ENCODE data around the gene CCNH. TPM values are rescaled to one million over a fixed set of nuclear protein-coding genes. Genes with fewer than 3 reads are reported as not detected.

Gene CCNH
- total and polyA plus RNA-seq, 2 of the 4 experiments (the other 2 are of a cell fraction): 37.4 to 100 TPM

DNA sequence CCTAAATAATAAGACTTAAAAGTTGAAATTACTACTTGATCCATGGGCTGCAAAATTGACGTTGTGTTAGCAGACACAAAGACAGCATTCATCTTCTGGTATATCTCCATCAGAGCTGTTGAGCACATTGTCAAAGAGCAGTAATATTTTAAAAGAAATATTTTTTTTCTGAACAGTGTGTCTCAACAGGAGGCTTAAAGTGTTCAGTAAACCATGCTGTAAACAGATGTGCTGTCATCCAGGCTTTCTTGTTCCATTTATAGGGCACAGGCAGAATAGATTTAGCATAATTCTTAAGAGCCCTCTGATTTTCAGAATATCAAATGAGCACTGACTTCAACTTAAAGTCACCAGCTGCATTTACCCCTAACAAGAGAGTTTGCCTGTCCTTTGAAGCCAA lies 29.7 kb upstream of the CCNH start:
- dilution Hi-C loops (cut with HindIII; ENCODE audit: low sequenced_read_pairs, unreplicated experiment): no loop called here
- BruUV-seq (replicated peaks): no TSS peak
- Histone ChIP-seq H3K23ac (ENCODE audit: low read depth, low read length) (no peak overlapping the region), H2BK20ac (ENCODE audit: low read depth, low read length) (no peak overlapping the region), H2AK9ac (replicated peaks; ENCODE audit: low read depth, low read length, poor library complexity) (no peak overlapping the region), H3K18ac (ENCODE audit: low read depth, low read length) (no peak overlapping the region), H3K79me1 (ENCODE audit: low read depth in 1 of 2, low read length in 2 of 2) (no peaks in the 10 kb centered on the region), H3K9me3 (ENCODE audit: control insufficient read depth, insufficient read depth, low read length) (no peaks in the 10 kb centered on the region), H3K27ac (ENCODE audit: insufficient read depth, low read length) (no peak overlapping the region), H4K8ac (ENCODE audit: low read depth in 2 of 2, low read length in 2 of 2) (no peak overlapping the region), H4K20me1 (ENCODE audit: insufficient read depth, low read length) (no peaks in the 10 kb centered on the region), H3K4me3 (ENCODE audit: insufficient read depth, low read depth, low read length) (no peak overlapping the region), H3K27me3 (ENCODE audit: control insufficient read depth, insufficient read depth, low read length) (no peaks in the 10 kb centered on the region), H2AK5ac (ENCODE audit: low read depth, low read length) (no peak overlapping the region), H3K4me2 (ENCODE audit: low read depth, low read length) (no peak overlapping the region), H2BK5ac (ENCODE audit: low read depth, low read length, poor library complexity, severe bottlenecking) (no peak overlapping the region), H3K36me3 (ENCODE audit: control insufficient read depth, insufficient read depth, low read length) (no peaks in the 10 kb centered on the region), H2BK15ac (ENCODE audit: low read depth, low read length) (no peak overlapping the region), H3K9me1 (ENCODE audit: insufficient read depth, low read length) (no peaks in the 10 kb centered on the region), H3K56ac (ENCODE audit: extremely low read depth, insufficient read depth, low read length) (no peak overlapping the region), H4K91ac (ENCODE audit: insufficient read depth, low read depth, low read length) (no peak overlapping the region), H2BK120ac (ENCODE audit: low read depth, low read length) (no peak overlapping the region), H3K4ac (ENCODE audit: low read depth, low read length) (no peak overlapping the region), H2AFZ (replicated peaks; ENCODE audit: low read length, poor library complexity) (no peak overlapping the region), H3K14ac (replicated peaks; ENCODE audit: low read depth, low read length) (no peak overlapping the region), H3K4me1 (ENCODE audit: control insufficient read depth, insufficient read depth, low read length) (no peaks in the 10 kb centered on the region), H4K5ac (ENCODE audit: low read depth, low read length) (no peak overlapping the region), H3K9ac (ENCODE audit: low read depth, low read length) (no peak overlapping the region)
- POLR2A ChIA-PET (ENCODE audit: unreplicated experiment): no interaction called here
- no CpG with 5 or more reads among the region's 1 CpG for WGBS, 2 experiments (ENCODE audit: extremely low coverage in 2 of 2, insufficient read length in 1 of 2)
- ATAC-seq (ENCODE audit: low read depth): no peak
- in situ Hi-C loops (cut with MboI; ENCODE audit: low sequenced_read_pairs): no loop called here
- intact Hi-C loops (cut with micrococcal nuclease): no loop called here
- DNase-seq: no peak
- no peak for TF ChIP-seq CEBPB (IDR thresholded peaks at IDR 0.05; ENCODE audit: low read depth, low read length)
- TF ChIP-seq RCOR1 (IDR thresholded peaks at IDR 0.05; ENCODE audit: insufficient replicate concordance, low read length): no peak
- CTCF ChIA-PET: no interaction called here

Measured in IMR-90 (cell line).